ENCODE data around the gene GUCY2D.

The GUCY2D gene

DNA sequence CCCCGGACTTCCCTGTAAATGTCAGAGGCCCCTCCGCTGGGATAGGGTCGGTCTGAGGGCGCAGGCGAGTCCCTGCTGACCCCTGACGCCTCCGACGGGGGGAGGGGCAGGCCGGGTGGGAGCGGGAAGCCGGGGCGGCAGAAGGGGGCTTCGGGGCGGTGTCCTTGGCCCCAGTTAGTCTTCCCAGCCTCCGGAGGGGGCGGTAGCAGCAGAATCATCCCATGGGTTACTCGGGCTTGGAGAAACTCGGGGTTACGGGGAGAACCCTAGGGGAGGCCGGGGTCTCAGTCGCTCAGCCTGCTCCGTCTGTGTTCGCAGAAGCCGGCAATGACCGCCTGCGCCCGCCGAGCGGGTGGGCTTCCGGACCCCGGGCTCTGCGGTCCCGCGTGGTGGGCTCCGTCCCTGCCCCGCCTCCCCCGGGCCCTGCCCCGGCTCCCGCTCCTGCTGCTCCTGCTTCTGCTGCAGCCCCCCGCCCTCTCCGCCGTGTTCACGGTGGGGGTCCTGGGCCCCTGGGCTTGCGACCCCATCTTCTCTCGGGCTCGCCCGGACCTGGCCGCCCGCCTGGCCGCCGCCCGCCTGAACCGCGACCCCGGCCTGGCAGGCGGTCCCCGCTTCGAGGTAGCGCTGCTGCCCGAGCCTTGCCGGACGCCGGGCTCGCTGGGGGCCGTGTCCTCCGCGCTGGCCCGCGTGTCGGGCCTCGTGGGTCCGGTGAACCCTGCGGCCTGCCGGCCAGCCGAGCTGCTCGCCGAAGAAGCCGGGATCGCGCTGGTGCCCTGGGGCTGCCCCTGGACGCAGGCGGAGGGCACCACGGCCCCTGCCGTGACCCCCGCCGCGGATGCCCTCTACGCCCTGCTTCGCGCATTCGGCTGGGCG lies 542 bp downstream of the GUCY2D start:
- H3K4me3 ChIP-seq (ENCODE audit: control insufficient read depth, low read depth, low read length), result no peak overlapping the region
- no peak for DNase-seq (ENCODE audit: low read depth)
- TF ChIP-seq, protein P1, sequence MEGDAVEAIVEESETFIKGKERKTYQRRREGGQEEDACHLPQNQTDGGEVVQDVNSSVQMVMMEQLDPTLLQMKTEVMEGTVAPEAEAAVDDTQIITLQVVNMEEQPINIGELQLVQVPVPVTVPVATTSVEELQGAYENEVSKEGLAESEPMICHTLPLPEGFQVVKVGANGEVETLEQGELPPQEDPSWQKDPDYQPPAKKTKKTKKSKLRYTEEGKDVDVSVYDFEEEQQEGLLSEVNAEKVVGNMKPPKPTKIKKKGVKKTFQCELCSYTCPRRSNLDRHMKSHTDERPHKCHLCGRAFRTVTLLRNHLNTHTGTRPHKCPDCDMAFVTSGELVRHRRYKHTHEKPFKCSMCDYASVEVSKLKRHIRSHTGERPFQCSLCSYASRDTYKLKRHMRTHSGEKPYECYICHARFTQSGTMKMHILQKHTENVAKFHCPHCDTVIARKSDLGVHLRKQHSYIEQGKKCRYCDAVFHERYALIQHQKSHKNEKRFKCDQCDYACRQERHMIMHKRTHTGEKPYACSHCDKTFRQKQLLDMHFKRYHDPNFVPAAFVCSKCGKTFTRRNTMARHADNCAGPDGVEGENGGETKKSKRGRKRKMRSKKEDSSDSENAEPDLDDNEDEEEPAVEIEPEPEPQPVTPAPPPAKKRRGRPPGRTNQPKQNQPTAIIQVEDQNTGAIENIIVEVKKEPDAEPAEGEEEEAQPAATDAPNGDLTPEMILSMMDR (conservative IDR thresholded peaks at IDR 0.05; ENCODE audit: control insufficient read depth, insufficient read depth, low read depth, low read length), result no peak

DNA sequence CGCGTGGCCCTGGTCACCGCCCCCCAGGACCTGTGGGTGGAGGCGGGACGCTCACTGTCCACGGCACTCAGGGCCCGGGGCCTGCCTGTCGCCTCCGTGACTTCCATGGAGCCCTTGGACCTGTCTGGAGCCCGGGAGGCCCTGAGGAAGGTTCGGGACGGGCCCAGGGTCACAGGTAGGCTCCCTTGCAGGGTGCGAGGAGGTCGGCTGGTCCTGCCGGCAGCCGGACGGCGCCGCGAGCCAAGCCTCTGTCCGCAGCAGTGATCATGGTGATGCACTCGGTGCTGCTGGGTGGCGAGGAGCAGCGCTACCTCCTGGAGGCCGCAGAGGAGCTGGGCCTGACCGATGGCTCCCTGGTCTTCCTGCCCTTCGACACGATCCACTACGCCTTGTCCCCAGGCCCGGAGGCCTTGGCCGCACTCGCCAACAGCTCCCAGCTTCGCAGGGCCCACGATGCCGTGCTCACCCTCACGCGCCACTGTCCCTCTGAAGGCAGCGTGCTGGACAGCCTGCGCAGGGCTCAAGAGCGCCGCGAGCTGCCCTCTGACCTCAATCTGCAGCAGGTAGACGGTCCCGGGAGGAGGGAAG lies 1.3 kb downstream of the GUCY2D start:
- TF ChIP-seq, protein P1 (conservative IDR thresholded peaks at IDR 0.05; ENCODE audit: control insufficient read depth, insufficient read depth, low read depth, low read length), result no peak
- no peak overlapping the region for H3K4me3 ChIP-seq (ENCODE audit: control insufficient read depth, low read depth, low read length)
- DNase-seq (ENCODE audit: low read depth), result no peak

DNA sequence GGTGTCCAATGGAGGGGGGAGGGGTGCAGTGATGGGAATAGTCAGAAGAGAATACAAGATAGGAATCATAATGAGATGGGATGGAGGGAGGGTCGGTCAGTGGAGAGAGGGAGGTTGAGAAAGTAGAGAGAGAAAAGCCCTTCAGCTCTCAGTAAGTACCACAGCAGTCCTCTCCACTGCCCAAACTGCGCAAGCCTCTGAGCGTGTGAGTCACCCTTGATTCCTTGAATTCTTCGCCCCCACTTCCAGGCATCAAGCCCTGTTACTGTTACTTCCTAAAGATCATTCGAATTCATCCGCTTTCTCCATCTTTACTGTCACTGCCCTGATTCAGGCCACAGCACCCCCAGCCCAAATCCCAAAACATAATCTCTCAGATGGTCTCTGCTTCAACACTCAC lies 2.5 kb downstream of the GUCY2D start:
- no peak overlapping the region for H3K4me3 ChIP-seq (ENCODE audit: control insufficient read depth, low read depth, low read length)
- TF ChIP-seq, protein P1 (conservative IDR thresholded peaks at IDR 0.05; ENCODE audit: control insufficient read depth, insufficient read depth, low read depth, low read length), result no peak
- peak; percentile 89 for DNase-seq (ENCODE audit: low read depth)

DNA sequence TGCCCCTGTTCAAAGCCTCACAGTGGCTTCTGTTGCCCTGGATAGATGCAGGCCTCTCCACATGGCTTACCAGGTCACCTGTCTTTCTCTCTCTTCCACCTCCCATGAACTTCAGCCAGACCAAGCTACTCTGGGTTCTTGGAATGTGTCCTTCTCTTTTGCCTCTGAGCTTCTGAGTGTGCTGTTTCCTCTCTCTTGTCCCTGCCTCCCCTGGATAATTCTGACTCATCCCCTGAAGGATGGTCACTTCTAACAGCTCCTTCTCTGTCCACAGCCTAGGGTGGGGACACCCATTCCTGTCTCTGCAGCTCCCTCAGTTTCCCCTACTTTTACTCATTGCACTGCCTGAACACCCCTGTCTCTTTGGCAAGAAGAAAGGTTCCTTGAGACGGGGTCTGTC lies 2.9 kb downstream of the GUCY2D start:
- H3K4me3 ChIP-seq (ENCODE audit: control insufficient read depth, low read depth, low read length), result no peak overlapping the region
- TF ChIP-seq, protein P1 (conservative IDR thresholded peaks at IDR 0.05; ENCODE audit: control insufficient read depth, insufficient read depth, low read depth, low read length), result no peak
- DNase-seq (ENCODE audit: low read depth), result peak; percentile 49

DNA sequence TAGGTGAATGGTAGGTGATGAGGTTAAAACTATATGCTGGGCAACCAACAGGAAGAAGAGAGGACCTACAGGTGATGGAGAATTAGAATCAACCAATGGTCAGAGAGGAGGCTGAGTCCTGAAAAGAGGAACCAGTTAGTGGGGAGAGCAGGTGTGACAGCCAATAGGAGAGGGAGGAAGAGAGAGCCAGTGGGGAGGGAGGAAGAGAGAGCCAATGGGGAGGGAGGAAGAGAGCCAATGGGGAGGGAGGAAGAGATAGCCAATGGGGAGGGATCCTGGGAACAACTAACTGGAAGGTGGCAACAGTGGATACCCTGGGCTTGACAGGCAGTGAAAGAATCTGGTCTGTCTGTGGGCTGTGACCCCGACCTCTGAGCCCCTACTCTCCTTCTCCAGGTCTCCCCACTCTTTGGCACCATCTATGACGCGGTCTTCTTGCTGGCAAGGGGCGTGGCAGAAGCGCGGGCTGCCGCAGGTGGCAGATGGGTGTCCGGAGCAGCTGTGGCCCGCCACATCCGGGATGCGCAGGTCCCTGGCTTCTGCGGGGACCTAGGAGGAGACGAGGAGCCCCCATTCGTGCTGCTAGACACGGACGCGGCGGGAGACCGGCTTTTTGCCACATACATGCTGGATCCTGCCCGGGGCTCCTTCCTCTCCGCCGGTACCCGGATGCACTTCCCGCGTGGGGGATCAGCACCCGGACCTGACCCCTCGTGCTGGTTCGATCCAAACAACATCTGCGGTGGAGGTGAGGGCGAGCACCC lies 3.7 kb downstream of the GUCY2D start:
- no peak overlapping the region for H3K4me3 ChIP-seq (ENCODE audit: control insufficient read depth, low read depth, low read length)
- TF ChIP-seq, protein P1 (conservative IDR thresholded peaks at IDR 0.05; ENCODE audit: control insufficient read depth, insufficient read depth, low read depth, low read length), result no peak
- no peak for DNase-seq (ENCODE audit: low read depth)

DNA sequence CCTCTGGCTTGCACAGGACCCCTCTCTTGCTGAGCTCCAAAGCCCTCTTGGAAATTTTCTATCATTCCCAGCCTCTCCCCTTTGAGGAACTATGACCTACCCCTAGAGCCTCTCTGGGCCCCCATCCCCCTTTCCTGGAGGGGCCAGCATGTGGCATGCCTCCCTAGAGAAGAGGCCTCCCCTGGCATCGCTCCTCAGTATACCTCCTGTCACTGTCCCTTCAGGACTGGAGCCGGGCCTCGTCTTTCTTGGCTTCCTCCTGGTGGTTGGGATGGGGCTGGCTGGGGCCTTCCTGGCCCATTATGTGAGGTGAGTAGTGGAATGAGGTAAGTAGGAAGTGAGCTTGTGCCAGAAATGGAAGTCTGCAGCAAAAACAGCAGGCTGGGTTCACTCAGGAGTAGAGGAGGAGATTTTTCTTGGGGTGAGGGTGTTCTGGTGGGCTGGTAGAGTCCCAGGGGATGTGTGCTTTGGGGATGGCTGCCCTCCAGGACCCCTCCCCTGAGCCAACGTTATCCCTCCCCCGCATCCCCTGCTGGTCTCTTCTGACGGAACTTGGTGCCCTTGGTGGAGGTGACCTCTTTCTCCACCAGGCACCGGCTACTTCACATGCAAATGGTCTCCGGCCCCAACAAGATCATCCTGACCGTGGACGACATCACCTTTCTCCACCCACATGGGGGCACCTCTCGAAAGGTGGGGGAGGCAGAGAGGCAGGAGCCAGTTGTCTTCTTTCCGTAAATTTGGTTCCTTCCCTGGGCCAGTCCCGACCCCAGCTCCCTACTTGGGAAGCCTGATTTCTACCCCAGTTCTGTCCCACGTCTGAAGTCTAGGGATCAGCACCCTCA lies 4.6 kb downstream of the GUCY2D start:
- no peak for DNase-seq (ENCODE audit: low read depth)
- TF ChIP-seq, protein P1 (conservative IDR thresholded peaks at IDR 0.05; ENCODE audit: control insufficient read depth, insufficient read depth, low read depth, low read length), result no peak
- no peak overlapping the region for H3K4me3 ChIP-seq (ENCODE audit: control insufficient read depth, low read depth, low read length)
